Measurements from ENCODE around the gene GART. TPM values are rescaled to one million over a fixed set of nuclear protein-coding genes. Genes with fewer than 3 reads are reported as not detected.

Gene GART
- 55.8 TPM for total RNA-seq
- long read RNA-seq, transcript GART-203 (22 exons, 3,341 nt) = major isoform, 44 of 90 reads
- long read RNA-seq, transcript GART-201 (11 exons, 2,149 nt) = minor isoform, 15 of 90 reads
- long read RNA-seq, partial matches to known transcripts = 18 of 90 reads
- long read RNA-seq, other reads (novel, unspliced or antisense) = 13 of 90 reads

DNA sequence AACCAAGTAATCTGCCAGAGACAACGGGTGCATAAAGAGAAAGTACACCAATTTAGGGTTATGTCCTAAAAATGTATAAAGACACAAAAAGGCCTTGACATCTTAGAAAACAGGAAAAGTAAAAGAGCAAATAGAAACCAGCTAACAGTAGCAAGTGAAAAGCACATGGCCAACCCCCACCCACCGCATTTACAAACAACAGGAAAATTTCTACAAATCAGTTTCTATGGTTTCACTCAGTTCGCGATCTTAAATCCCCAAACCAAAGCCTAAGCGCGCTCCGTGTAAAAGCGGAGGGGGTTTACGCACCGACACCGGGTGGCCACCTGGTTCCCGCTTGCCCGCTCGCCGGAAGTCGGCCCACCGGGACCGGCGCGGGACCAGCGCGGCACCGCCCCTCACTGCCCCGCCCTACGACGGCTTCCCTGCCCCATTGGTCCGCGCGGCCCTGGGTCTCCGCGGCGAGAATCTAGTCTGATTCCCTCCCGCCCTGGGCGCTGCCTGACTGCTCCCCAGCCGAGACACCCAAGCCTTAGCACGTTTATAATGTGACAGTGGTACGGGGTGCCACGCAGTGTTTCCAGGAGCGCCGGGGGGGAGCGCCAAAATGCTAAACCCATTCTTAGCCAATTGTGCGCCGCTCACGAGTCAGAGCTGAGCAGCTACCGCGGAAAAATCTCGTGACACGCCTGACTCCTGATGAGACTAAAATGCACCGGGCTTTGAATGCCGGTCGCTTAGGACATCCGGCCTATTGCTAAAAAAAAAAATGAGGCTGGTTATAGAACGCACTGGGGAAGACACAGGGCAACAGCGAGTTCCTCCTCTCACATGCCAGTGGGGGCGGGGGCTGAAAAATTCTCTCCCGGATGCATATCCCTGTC lies at the start of gene GART:
Gene GART, minus strand, starts transcription at position 362 of the 884 bp plus-strand sequence. CDS start 2,802 bp downstream, outside the sequence.
- peak; percentile 94 for DNase-seq
- intact Hi-C loops (cut with DNase I) = no loop called here
- peak within 1 kb of the TSS; percentile 100 for H3K27ac ChIP-seq
- peaks cover 29% of the 10 kb centered on the region for H3K36me3 ChIP-seq
- no peak for TF ChIP-seq CTCF (IDR thresholded peaks at IDR 0.05)
- no peaks in the 10 kb centered on the region for H3K9me3 ChIP-seq
- H3K4me3 ChIP-seq = peak within 1 kb of the TSS; percentile 87
- no peaks in the 10 kb centered on the region for H3K27me3 ChIP-seq
- peaks cover 33% of the 10 kb centered on the region for H3K4me1 ChIP-seq
- peak; percentile 87 for ATAC-seq

DNA sequence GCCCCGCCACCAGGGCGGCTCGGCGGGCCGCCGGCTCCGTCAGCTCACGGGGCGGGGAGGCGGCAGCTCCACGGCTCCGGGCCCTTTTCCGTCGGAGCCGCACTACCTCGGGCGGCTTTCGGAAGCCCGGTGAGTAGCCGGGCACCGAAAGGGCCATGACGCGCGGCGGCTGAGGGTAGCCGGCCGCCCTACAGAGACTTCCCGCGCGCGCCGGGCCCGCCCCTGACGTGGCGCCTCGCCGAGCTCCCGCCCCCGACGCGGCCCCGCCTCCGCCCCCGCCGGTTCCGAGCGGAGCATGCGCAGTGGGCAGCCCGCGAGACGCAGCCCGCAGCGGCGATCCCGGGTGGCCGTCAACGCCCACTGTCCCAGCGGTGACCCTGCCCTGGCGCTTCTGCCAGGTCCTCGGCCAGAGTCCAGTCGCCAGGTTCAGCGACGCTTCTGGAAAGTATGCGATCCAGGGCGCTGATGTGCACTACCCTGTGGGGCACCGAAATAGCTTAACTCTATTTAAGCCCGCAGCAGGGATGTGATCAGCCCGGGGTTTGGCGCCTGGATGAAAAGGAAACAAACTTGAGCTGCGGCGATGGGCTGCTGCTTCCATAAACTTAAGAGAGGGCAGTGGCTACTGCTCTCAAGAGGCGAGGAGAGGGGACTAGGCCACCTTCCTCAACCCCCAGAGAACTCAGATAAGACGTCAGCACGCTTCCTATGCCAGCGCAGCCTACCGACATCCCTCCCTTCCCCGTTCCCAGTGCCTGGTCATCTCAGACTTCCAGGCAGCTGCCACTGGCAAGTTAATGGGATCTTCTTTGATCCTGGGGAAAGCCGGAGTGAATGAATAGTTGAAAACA lies 46.8 kb upstream of the GART start, which contains the start of gene DONSON:
Gene DONSON, minus strand, starts transcription at position 200 of the 851 bp plus-strand sequence. Its CDS starts 43 bp downstream, at position 157.
- Histone ChIP-seq H3K4me3 (peak within 1 kb of the TSS; percentile 88), H3K36me3 (peaks cover 6% of the 10 kb centered on the region), H3K27ac (peak within 1 kb of the TSS; percentile 80), H3K27me3 (no peaks in the 10 kb centered on the region), H3K4me1 (peaks cover 13% of the 10 kb centered on the region), H3K9me3 (no peaks in the 10 kb centered on the region)
- ATAC-seq (peak; percentile 99), DNase-seq (peak; percentile 95)
- TF ChIP-seq CTCF (IDR thresholded peaks at IDR 0.05) = no peak
- intact Hi-C loops (cut with DNase I) = no loop called here

DNA sequence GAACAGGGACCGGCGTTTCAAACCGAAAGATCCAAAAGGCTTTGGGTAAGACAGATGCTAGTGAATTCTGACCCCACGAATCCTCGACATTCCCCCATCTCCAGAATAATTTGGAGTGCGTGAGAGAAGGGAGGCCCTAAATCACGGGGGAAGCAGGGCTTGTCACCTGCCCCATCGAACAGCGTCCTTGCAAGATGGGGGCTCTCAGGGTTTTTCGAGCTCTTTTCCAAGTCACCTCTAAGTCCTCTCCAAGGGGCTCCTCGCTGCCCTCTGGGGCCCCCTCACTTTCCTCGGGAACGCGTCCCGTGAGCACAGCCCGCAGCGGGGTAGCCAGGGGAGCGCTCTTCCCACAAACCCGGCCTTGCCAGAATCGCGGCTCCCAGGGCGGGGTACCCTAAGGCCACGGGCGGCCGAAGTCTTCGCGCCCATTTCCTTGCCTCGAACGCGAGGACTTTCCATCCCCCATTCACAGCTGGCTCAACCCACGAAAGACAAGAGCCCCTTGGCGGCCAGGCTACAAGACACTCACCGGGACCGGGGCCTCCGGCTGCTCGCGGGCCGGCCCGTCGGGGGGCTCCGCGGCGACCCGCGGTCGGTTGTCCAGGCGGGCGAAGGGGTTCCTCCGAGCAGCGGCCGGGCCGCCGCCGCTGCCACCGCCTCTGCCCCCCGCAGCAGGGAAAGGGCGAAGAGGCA lies 46.0 kb upstream of the GART start:
- Histone ChIP-seq H3K4me3 (peak overlapping the region; percentile 88), H3K36me3 (peaks cover under 1% of the 10 kb centered on the region), H3K27me3 (no peaks in the 10 kb centered on the region), H3K4me1 (peaks cover 13% of the 10 kb centered on the region), H3K27ac (peak overlapping the region; percentile 80), H3K9me3 (no peaks in the 10 kb centered on the region)
- no peak for TF ChIP-seq CTCF (IDR thresholded peaks at IDR 0.05)
- ATAC-seq (peak; percentile 45), DNase-seq (peak; percentile 71)
- intact Hi-C loops (cut with DNase I) = no loop called here

GRCh38 chr21:33586927-33587326 lies 45.0 kb upstream of the GART start:
- ATAC-seq = no peak

More at GRCh38 chr21:33586927-33587326, 45.0 kb upstream of the GART start:
- Histone ChIP-seq H3K4me1 (peaks cover 13% of the 10 kb centered on the region), H3K36me3 (peaks cover 6% of the 10 kb centered on the region), H3K27ac (no peak overlapping the region), H3K9me3 (no peaks in the 10 kb centered on the region), H3K27me3 (no peaks in the 10 kb centered on the region), H3K4me3 (no peak overlapping the region)
- DNase-seq = no peak
- no peak for TF ChIP-seq CTCF (IDR thresholded peaks at IDR 0.05)
- intact Hi-C loops (cut with DNase I) = no loop called here

Data from upper lobe of right lung (tissue), 1 donor.